Fibroblast of peridontal ligament (primary cell): Measurements from ENCODE around the gene GLOD4.

Experiments
- DNase-seq: peaks from one replicate; pipeline ENCODE4 v3.0.0-alpha.2; 2010; ENCODE audit errors: extremely low read depth

GLOD4 gene

DNA sequence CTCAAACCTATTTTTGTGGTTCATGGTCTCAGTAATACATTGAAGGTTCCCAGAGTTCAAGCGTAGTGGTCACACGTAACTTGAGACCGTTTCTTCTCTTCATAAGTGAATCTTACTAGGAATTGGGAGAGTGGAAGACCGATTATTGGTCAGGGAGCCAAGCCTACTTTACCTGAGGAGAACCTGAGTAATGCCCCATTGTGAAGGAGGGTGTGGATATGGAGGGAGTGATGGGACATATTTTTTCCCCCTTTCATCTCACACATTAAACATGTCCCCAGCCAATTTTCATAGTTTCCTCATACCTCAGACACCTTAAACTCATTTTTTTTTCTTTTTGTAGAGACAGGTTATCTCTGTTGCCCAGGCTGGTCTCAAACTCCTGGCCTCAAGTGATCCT lies 38.9 kb downstream of the GLOD4 start:
- no peak for DNase-seq

GRCh38 chr17:742147-742793 lies 39.8 kb downstream of the GLOD4 start:
- DNase-seq = no peak

DNA sequence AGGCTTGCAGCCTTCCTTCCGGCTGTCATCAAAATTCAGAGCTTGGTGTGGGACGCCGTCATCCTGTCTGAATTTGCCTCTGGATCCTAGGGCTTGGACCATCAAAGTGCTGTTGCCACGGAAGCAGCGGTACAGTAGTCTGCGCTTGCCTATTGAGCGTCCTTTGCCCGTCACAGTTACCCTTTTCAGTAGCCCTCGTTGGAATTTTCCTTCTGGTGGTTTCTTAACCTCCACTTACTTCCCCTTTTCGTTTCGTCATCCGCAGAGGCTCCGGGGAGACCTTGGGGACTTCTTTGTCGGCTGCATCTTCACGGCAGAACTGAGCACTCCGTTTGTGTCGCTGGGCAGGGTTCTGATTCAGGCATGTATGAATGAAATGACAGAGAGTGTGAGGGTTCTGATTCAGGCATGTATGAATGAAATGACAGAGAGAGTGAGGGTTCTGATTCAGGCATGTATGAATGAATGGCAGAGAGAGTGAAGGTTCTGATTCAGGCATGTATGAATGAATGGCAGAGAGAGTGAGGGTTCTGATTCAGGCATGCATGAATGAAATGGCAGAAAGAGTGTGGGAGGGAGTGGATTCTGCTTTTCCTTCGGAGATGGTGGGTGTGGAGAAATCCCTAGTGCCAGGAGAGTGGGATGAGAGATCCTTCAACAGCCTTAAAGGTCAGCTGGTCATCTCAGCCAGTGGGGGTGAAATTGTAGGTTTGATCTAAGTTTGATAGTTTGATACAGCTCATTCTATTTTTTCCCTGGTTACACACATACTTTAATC lies 41.7 kb downstream of the GLOD4 start:
- no peak for DNase-seq

DNA sequence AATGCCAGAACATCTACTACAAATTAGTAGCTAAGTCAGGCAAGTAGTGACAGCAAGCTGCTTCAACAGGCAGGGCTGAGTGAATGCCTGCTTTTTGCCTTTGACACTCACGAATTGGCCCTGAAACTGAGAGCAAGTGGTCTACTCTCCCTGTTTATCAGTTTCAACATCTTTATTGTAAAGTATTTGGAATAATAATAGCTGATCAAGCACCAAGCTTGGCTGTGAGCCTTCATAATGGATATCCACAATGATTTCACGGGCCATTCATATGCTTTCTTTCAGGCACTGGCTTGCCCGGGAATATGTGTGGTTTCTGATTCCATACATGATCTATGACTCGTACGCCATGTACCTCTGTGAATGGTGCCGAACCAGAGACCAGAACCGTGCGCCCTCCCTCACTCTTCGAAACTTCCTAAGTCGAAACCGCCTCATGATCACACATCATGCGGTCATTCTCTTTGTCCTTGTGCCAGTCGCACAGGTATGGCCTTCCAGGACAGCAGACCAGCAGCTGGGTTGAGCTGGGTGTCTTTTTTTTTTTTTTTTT lies 44.4 kb downstream of the GLOD4 start:
- no peak for DNase-seq

DNA sequence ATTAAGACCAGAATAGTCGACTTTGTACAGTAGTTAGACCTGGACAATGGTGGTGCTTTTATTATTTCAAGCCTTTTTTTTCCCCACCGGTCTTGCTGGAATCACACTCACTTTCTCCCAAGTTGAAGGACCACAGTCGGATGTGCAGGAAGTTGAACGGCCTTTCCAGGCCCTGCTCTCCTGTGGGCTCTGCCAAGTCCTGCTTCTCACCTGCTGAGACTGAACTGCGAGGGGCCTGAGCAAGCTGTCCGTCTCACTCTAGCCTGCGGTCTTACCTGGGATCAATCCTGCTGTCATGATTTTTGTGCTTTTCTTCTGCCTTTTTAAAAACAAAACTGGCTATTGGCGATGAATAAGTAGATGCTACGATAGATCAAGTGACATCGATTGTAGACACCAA lies 48.3 kb downstream of the GLOD4 start:
- no peak for DNase-seq

GRCh38 chr17:732902-733720 lies 49.0 kb downstream of the GLOD4 start:
- DNase-seq = no peak

GRCh38 chr17:732067-732901 lies 49.8 kb downstream of the GLOD4 start, which contains the start of gene TLCD3A:
Gene TLCD3A, plus strand, starts transcription at chr17:732596. Its CDS starts 52 bp downstream, at chr17:732648.
- DNase-seq = peak; percentile 46

- no peak for DNase-seq
These were observed 50.4 kb downstream of the GLOD4 start for GRCh38 chr17:731644-732066.

GRCh38 chr17:728911-729310 lies 53.2 kb downstream of the GLOD4 start:
- DNase-seq = no peak

- DNase-seq = no peak
These were observed 55.7 kb downstream of the GLOD4 start for GRCh38 chr17:726271-726919.

DNA sequence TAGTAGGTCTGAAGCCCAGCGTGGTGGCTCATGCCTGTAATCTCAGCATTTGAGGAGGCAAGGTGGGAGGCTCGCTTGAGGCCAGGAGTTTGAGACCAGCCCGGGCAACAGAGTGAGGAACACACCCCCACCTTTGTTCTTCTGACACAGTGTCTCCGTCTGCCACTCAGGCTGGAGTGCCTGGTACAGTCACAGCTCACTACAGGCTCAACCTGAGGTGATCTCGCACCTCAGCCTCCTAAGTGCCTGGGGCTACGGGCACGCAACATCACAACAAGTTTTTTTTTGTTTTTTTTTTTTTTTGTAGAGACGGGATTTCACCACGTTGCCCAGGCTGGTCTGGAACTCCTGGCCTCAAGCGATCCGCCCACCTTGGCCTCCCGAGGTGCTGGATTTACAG lies 56.3 kb downstream of the GLOD4 start:
- no peak for DNase-seq

- DNase-seq = no peak
These were observed 57.0 kb downstream of the GLOD4 start for GRCh38 chr17:725084-725483.

GRCh38 chr17:721540-721937 lies 60.5 kb downstream of the GLOD4 start:
- no peak for DNase-seq

DNA sequence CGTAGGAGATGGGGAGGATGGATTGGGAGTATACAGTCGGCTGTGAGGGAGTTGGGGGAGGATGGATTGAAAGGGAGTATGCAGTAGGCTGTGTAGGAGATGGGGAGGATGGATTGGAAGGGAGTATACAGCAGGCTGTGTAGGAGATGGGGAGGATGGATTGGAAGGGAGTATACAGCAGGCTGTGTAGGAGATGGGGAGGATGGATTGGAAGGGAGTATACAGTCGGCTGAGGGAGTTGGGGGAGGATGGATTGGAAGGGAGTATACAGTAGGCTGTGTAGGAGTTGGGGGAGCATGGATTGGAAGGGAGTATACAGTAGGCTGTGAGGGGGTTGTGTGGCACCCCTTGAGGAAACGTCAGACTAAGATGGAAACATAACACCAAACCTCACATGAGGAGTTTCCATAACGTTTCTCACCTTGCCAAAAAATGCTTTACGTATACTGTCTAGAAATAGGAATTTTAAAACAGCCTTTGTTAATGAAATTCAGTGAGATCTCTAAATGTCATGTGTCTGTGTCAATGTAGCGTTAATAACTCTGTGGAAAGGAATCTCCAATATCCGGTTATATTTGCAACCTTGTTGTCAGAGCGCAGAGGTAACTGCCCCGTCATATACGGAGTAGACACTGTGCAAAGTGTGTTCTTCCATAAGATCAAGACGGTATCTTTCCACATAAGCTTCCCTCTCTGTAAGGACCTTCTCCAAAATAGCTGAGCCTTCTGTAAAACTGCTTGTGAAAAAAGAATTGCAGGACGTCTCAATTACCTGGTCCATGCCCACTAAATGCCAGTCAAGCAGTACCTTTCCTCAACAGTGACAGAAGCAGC lies 61.2 kb downstream of the GLOD4 start:
- no peak for DNase-seq

GRCh38 chr17:718075-718474 lies 64.0 kb downstream of the GLOD4 start:
- no peak for DNase-seq
